ENCODE data around the gene NDUFA8. TPM values are rescaled to one million over a fixed set of nuclear protein-coding genes. Genes with fewer than 3 reads are reported as not detected.

The NDUFA8 gene
- total RNA-seq, 4 donors from 2014 or later: 16.3 to 34.4 (median 30.2) TPM

GRCh38 chr9:122204055-122204454 lies 44.5 kb upstream of the NDUFA8 start:
- no peak for DNase-seq (ENCODE audit: low spot score in 2 of 2)
- Histone ChIP-seq H3K36me3 (no peaks in the 10 kb centered on the region), H3K4me3 (no peak overlapping the region), H3K27ac (no peak overlapping the region), H3K4me1 (no peaks in the 10 kb centered on the region), H3K9me3 (no peaks in the 10 kb centered on the region), H3K27me3 (peaks cover 9% of the 10 kb centered on the region)
- TF ChIP-seq CTCF (IDR thresholded peaks at IDR 0.05) (no peak), POLR2A (IDR thresholded peaks at IDR 0.05) (no peak), POLR2AphosphoS5 (IDR thresholded peaks at IDR 0.05) (no peak), EP300 (IDR thresholded peaks at IDR 0.05) (no peak)
- 85% methylated on average over 5 of the region's 5 CpGs for WGBS

- H3K27me3 ChIP-seq: peaks cover 21% of the 10 kb centered on the region
- WGBS: 55% methylated on average over 3 of the region's 3 CpGs
- H3K36me3 ChIP-seq: no peaks in the 10 kb centered on the region
- DNase-seq (ENCODE audit: low spot score in 2 of 2): no peak
- no peak overlapping the region for H3K27ac ChIP-seq
- H3K9me3 ChIP-seq: no peaks in the 10 kb centered on the region
- TF ChIP-seq POLR2AphosphoS5 (IDR thresholded peaks at IDR 0.05) (no peak), POLR2A (IDR thresholded peaks at IDR 0.05) (no peak), EP300 (IDR thresholded peaks at IDR 0.05) (no peak), CTCF (IDR thresholded peaks at IDR 0.05) (no peak)
- no peaks in the 10 kb centered on the region for H3K4me1 ChIP-seq
- H3K4me3 ChIP-seq: no peak overlapping the region
These were observed 42.5 kb upstream of the NDUFA8 start for GRCh38 chr9:122202111-122202510.

- Histone ChIP-seq H3K4me1 (no peaks in the 10 kb centered on the region), H3K27me3 (peaks cover 19% of the 10 kb centered on the region), H3K4me3 (no peak overlapping the region), H3K36me3 (no peaks in the 10 kb centered on the region), H3K9me3 (no peaks in the 10 kb centered on the region), H3K27ac (no peak overlapping the region)
- no peak for TF ChIP-seq POLR2A (IDR thresholded peaks at IDR 0.05)
- no peak for TF ChIP-seq EP300 (IDR thresholded peaks at IDR 0.05)
- TF ChIP-seq POLR2AphosphoS5 (IDR thresholded peaks at IDR 0.05): no peak
- TF ChIP-seq CTCF (IDR thresholded peaks at IDR 0.05): no peak
- DNase-seq (ENCODE audit: low spot score in 2 of 2): no peak
- 88% methylated on average over 1 of the region's 1 CpG for WGBS
These were observed 42.1 kb upstream of the NDUFA8 start for GRCh38 chr9:122201641-122202040.

GRCh38 chr9:122200960-122201595 lies 41.5 kb upstream of the NDUFA8 start:
- Histone ChIP-seq H3K9me3 (no peaks in the 10 kb centered on the region), H3K27ac (no peak overlapping the region), H3K4me3 (no peak overlapping the region), H3K4me1 (no peaks in the 10 kb centered on the region), H3K27me3 (peaks cover 15% of the 10 kb centered on the region), H3K36me3 (no peaks in the 10 kb centered on the region)
- TF ChIP-seq POLR2A (IDR thresholded peaks at IDR 0.05) (no peak), CTCF (IDR thresholded peaks at IDR 0.05) (no peak), EP300 (IDR thresholded peaks at IDR 0.05) (no peak), POLR2AphosphoS5 (IDR thresholded peaks at IDR 0.05) (no peak)
- WGBS: 74% methylated on average over 7 of the region's 7 CpGs
- DNase-seq (ENCODE audit: low spot score in 2 of 2): no peak

- H3K27me3 ChIP-seq: peaks cover 14% of the 10 kb centered on the region
- H3K4me1 ChIP-seq: no peaks in the 10 kb centered on the region
- H3K4me3 ChIP-seq: no peak overlapping the region
- no peaks in the 10 kb centered on the region for H3K36me3 ChIP-seq
- WGBS: 67% methylated on average over 1 of the region's 4 CpGs
- H3K9me3 ChIP-seq: no peaks in the 10 kb centered on the region
- no peak for DNase-seq (ENCODE audit: low spot score in 2 of 2)
- H3K27ac ChIP-seq: no peak overlapping the region
- TF ChIP-seq EP300 (IDR thresholded peaks at IDR 0.05) (no peak), POLR2A (IDR thresholded peaks at IDR 0.05) (no peak), POLR2AphosphoS5 (IDR thresholded peaks at IDR 0.05) (no peak), CTCF (IDR thresholded peaks at IDR 0.05) (no peak)
These were observed 38.3 kb upstream of the NDUFA8 start for GRCh38 chr9:122197882-122198281.
